ENCODE data around the gene ACAD8.

- TF ChIP-seq CTCF (conservative IDR thresholded peaks at IDR 0.05; ENCODE audit: low read length) = no peak
- no peak for TF ChIP-seq EZH2phosphoT487 (IDR thresholded peaks at IDR 0.05; ENCODE audit: borderline replicate concordance)
These were observed 60.0 kb downstream of the ACAD8 start for GRCh38 chr11:134313379-134313778.
